Upper lobe of left lung (tissue), 4 donors: ENCODE data around the gene BMP4.

Source experiments
- CTCF ChIP-seq, 6 experiments: fragments of 450-650 bp in 4 of 6; fragments of 200-600 bp in 2 of 6; sonication (generic) in 2 of 6; IDR thresholded peaks; one replicate each; pipeline ENCODE4 v1.5.1; 2016 to 2019; ENCODE audit warnings: antibody characterized with exemption in 6 of 6
- EP300 ChIP-seq, 4 donors: sonication (generic); formaldehyde crosslinking; IDR thresholded peaks; one replicate each; pipeline ENCODE4 v1.5.1; 2017; ENCODE audit warnings: antibody characterized with exemption in 4 of 4, control low read depth in 2 of 4
- POLR2A ChIP-seq, 4 donors: fragments of 450-650 bp; IDR thresholded peaks; one replicate each; pipeline ENCODE4 v1.5.1; 2016 to 2017; ENCODE audit warnings: antibody characterized with exemption in 4 of 4, mild to moderate bottlenecking in 2 of 4
- POLR2AphosphoS5 ChIP-seq, 2 donors: sonication (generic); formaldehyde crosslinking; IDR thresholded peaks; one replicate each; pipeline ENCODE4 v1.5.1; 2017; ENCODE audit warnings: antibody characterized with exemption in 2 of 2

- TF ChIP-seq EP300 (IDR thresholded peaks at IDR 0.05) (no peak), CTCF (IDR thresholded peaks at IDR 0.05) (no peak), POLR2A (IDR thresholded peaks at IDR 0.05) (peak in 1 of 4 donors; percentile 25), POLR2AphosphoS5 (IDR thresholded peaks at IDR 0.05) (no peak)
Measured at GRCh38 chr14:53954551-53955228, 1.9 kb downstream of the BMP4 start.
